GM12891 (cell line): Measurements from ENCODE around the gene FABP2.
"Not testable (repeated sequence)": the region's sequence is repeated elsewhere in the genome, so short reads cannot be mapped to it uniquely, and the experiment has no call there.

ENCODE experiments used
- POLR2A ChIP-seq: IDR thresholded peaks from 2 replicates; pipeline ENCODE4 v1.6.1; 2011; ENCODE audit warnings: low read depth, low read length, control low read depth
- POLR2AphosphoS5 ChIP-seq: IDR thresholded peaks from 2 replicates; pipeline ENCODE4 v1.6.1; 2011; ENCODE audit warnings: low read depth, low read length, control low read depth

GRCh38 chr4:119364203-119364602 is 42.3 kb upstream of the FABP2 start:
- TF ChIP-seq POLR2A, POLR2AphosphoS5: not testable (repeated sequence)
